ENCODE data around the gene MDM2. TPM values are rescaled to one million over a fixed set of nuclear protein-coding genes. Genes with fewer than 3 reads are reported as not detected.

MDM2 gene
- total and polyA plus RNA-seq, 8 donors = 30.7 to 132 (median 56.8) TPM

DNA sequence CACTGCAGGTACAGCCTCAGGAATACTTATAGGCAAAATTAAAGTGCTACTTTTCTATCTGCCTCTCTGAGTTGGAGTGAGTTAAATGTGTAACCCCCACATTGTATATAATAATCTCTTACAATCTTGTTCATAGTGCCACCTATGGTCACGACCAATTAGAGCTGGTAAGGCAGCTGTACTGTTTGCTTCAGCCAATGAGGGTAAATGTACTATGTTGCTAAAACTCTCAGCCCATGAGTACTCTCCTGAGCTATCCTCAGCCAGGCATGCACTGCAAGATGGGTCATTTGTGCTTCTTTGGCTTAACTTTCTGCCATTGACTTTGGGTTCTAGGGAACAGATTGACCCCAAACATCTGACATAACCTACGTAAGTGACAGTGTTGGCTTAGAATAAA is 15.0 kb upstream of the MDM2 start:
- FAIRE-seq (no peak), DNase-seq (no peak), ATAC-seq (peak in 3 of 4 donors; percentile 49 to 77 (median 56))
- Histone ChIP-seq H3K27ac (no peak overlapping the region), H3K9me3 (no peaks in the 10 kb centered on the region), H3K4me1 (peaks cover 0 to 17% (median 0%) of the 10 kb centered on the region in 3 donors), H3K4me3 (no peak overlapping the region), H3K36me3 (no peaks in the 10 kb centered on the region), H3K27me3 (no peaks in the 10 kb centered on the region)
- intact Hi-C loops (cut with DNase I) = no loop called here
- 60 to 62% methylated on average over 2 of the region's 2 CpGs for WGBS, 2 donors
- TF ChIP-seq, protein P1, sequence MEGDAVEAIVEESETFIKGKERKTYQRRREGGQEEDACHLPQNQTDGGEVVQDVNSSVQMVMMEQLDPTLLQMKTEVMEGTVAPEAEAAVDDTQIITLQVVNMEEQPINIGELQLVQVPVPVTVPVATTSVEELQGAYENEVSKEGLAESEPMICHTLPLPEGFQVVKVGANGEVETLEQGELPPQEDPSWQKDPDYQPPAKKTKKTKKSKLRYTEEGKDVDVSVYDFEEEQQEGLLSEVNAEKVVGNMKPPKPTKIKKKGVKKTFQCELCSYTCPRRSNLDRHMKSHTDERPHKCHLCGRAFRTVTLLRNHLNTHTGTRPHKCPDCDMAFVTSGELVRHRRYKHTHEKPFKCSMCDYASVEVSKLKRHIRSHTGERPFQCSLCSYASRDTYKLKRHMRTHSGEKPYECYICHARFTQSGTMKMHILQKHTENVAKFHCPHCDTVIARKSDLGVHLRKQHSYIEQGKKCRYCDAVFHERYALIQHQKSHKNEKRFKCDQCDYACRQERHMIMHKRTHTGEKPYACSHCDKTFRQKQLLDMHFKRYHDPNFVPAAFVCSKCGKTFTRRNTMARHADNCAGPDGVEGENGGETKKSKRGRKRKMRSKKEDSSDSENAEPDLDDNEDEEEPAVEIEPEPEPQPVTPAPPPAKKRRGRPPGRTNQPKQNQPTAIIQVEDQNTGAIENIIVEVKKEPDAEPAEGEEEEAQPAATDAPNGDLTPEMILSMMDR (IDR thresholded peaks at IDR 0.05) = no peak

DNA sequence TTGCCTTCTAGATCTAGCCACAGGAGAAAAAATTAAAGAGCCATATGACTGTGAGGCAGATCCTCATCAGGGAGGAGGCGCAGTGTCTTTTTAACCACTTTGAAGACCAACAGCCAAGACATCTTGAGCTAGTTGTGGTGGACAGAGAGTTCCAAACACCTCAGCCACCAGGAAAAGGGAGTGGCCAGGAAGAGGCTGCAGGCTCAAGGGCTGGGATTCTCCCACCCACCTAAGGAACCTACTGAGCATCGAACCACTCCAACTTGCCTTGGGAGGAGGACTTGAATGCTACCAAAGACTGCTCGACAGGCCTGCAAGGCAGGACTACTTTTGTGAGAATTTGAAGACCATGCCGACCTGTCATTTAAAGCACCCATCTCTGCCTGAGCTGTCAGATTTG is 14.5 kb upstream of the MDM2 start:
- no peaks in the 10 kb centered on the region for H3K9me3 ChIP-seq
- H3K4me3 ChIP-seq = no peak overlapping the region
- no peak overlapping the region for H3K27ac ChIP-seq
- TF ChIP-seq, protein P1 (IDR thresholded peaks at IDR 0.05) = no peak
- H3K4me1 ChIP-seq = peaks cover 0 to 12% (median 0%) of the 10 kb centered on the region in 3 donors
- 86 to 93% methylated on average over 4 of the region's 4 CpGs for WGBS, 2 donors
- no peaks in the 10 kb centered on the region for H3K36me3 ChIP-seq
- FAIRE-seq = no peak
- ATAC-seq = no peak
- intact Hi-C loops (cut with DNase I) = no loop called here
- H3K27me3 ChIP-seq = no peaks in the 10 kb centered on the region
- no peak for DNase-seq

DNA sequence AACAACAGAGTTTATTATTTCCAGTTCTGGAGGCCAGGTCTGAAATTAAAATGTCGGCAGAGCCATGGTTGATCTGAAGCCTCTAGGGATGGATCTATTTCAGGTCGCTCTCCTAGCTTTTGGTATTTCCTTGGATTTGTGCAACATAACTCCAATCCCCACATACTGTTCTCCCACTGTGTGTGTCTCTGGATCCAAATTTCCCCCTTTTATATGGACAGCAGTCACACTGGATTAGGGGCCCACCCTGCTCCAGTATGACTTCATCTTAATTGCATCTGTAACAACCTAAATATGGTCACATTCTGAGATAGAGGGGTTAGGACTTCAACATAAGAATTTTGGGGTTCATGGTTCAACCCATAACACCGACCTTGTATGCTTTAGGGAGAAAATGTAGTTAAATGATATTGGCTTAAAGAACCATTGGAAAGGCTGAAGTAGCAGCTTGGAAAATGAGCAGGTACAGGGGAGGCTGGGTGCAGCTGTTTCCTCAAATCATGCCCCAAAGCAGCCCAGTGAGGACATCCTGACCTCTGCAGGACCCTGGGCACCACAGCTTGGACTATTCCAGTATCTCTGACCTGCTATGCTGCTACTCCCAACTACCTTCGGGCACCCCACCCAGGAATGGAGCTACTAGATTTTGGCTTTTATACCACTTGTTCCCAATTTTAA is 13.9 kb upstream of the MDM2 start:
- no peak overlapping the region for H3K27ac ChIP-seq
- no peaks in the 10 kb centered on the region for H3K36me3 ChIP-seq
- no peaks in the 10 kb centered on the region for H3K9me3 ChIP-seq
- ATAC-seq (no peak), FAIRE-seq (no peak), DNase-seq (no peak)
- 89 to 90% methylated on average over 4 of the region's 4 CpGs for WGBS, 2 donors
- TF ChIP-seq, protein P1 (IDR thresholded peaks at IDR 0.05) = no peak
- no peak overlapping the region for H3K4me3 ChIP-seq
- intact Hi-C loops (cut with DNase I) = no loop called here
- H3K27me3 ChIP-seq = no peaks in the 10 kb centered on the region
- H3K4me1 ChIP-seq = peaks cover 0 to 5% (median 0%) of the 10 kb centered on the region in 3 donors

DNA sequence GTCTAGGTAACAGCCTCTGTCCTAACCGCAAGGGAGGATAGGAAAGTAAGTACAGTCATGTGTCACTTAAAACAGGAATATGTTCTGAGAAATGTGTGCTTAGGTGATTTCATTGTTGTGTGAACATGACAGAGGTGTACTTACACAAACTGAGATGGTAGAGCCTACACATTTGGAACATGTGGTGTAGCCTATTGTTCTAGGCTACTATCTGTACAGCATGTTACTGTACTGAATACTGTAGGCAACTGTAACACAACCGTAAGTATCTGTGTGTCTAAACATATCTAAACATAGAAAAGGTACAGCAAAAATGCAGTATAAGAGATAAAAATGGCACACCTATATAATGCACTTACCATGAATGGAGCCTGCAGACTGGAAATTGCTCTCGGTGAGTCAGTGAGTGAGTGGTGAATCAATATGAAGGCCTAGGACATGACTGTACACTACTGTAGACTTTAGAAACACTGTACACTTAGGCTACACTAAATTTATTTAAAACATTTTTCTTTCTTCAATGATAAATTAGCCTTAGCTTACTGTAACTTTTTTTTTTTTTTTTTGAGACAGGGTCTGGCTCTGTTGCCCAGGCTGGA is 13.2 kb upstream of the MDM2 start:
- Histone ChIP-seq H3K27me3 (no peaks in the 10 kb centered on the region), H3K4me3 (no peak overlapping the region), H3K36me3 (no peaks in the 10 kb centered on the region), H3K4me1 (no peaks in the 10 kb centered on the region), H3K9me3 (no peaks in the 10 kb centered on the region), H3K27ac (no peak overlapping the region)
- WGBS, 2 donors = 95 to 96% methylated on average over 3 of the region's 3 CpGs
- ATAC-seq (no peak), DNase-seq (no peak), FAIRE-seq (no peak)
- TF ChIP-seq, protein P1 (IDR thresholded peaks at IDR 0.05) = no peak
- intact Hi-C loops (cut with DNase I) = no loop called here

DNA sequence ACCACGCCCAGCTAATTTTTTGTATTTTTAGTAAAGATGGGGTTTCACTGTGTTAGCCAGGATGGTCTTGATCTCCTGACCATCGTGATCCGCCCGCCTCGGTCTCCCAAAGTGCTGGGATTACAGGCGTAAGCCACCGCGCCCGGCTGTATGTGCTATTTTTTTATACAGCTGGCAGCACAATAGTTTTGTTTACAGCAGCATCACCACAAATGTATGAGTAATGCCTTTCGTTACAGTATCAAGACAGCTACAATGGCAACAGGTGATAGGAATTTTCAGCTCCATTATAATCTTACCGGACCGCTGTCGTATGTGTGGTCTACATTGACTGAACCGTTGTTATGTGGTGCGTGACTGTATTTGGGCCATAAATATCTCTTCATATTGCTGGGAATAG is 11.6 kb upstream of the MDM2 start:
- TF ChIP-seq, protein P1 (IDR thresholded peaks at IDR 0.05) = no peak
- FAIRE-seq (no peak), ATAC-seq (no peak)

More for the DNA sequence above, 11.6 kb upstream of the MDM2 start:
- Histone ChIP-seq H3K27me3 (no peaks in the 10 kb centered on the region), H3K36me3 (no peaks in the 10 kb centered on the region), H3K4me1 (peaks cover 0 to 8% (median 8%) of the 10 kb centered on the region in 3 donors), H3K27ac (no peak overlapping the region), H3K4me3 (no peak overlapping the region), H3K9me3 (no peaks in the 10 kb centered on the region)
- intact Hi-C loops (cut with DNase I) = no loop called here
- 96 to 98% methylated on average over 15 of the region's 15 CpGs for WGBS, 2 donors
- no peak for DNase-seq

Measured in pancreas (tissue), 10 donors.